Measurements from ENCODE around the gene EPHA1.

EPHA1 gene

DNA sequence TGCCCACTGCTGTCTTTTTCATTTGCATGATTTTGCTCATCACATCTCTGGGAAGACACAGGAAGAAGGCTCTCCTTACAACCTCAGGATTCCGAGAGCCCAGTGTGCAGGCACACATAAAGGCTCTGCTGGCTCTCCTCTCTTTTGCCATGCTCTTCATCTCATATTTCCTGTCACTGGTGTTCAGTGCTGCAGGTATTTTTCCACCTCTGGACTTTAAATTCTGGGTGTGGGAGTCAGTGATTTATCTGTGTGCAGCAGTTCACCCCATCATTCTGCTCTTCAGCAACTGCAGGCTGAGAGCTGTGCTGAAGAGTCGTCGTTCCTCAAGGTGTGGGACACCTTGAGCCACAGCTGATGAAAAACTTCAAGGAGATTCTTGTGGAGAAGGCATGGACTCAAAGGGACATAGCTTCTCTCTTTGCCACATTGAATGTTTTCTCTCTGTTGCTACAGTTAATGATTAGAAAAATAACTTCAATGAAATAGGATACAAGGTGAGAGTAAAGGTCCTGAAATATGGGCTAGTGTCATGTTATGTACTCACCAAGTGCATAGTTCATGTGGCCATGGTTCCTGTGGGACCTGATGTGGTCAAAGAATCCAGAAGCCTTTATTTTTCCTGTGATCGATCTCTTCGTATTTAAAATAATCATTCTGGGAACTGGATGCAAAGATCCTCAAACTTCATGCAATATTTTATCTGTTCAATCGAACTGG is 35.6 kb upstream of the EPHA1 start:
- H3K27ac ChIP-seq, result no peak overlapping the region
- no peak for TF ChIP-seq ZFX (IDR thresholded peaks at IDR 0.05; ENCODE audit: borderline replicate concordance)
- TF ChIP-seq, protein P1, sequence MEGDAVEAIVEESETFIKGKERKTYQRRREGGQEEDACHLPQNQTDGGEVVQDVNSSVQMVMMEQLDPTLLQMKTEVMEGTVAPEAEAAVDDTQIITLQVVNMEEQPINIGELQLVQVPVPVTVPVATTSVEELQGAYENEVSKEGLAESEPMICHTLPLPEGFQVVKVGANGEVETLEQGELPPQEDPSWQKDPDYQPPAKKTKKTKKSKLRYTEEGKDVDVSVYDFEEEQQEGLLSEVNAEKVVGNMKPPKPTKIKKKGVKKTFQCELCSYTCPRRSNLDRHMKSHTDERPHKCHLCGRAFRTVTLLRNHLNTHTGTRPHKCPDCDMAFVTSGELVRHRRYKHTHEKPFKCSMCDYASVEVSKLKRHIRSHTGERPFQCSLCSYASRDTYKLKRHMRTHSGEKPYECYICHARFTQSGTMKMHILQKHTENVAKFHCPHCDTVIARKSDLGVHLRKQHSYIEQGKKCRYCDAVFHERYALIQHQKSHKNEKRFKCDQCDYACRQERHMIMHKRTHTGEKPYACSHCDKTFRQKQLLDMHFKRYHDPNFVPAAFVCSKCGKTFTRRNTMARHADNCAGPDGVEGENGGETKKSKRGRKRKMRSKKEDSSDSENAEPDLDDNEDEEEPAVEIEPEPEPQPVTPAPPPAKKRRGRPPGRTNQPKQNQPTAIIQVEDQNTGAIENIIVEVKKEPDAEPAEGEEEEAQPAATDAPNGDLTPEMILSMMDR (IDR thresholded peaks at IDR 0.05), result no peak

DNA sequence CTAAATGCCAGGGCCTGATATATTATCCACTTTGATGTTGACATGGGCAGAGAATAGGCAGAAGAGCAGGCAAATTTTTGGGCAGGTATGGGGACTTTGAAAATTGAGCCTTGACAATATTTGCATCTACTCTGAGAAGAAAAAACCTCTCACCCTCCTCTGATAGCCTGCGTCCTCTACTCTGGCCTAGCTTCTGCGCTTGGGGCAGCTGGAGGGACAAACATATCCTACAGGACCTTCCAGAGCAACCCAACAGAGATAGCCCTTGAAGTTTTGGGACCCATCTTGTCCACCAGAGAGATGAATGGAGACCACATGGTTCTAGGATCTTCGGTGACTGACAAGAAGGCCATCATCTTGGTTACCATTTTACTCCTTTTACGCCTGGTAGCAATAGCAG is 34.5 kb upstream of the EPHA1 start, which contains the start of gene TAS2R60:
Gene TAS2R60 (plus strand): TSS at position 301 of the 400 bp plus-strand sequence. CDS start 0 bp downstream, at position 301.
- TF ChIP-seq, protein P1 (IDR thresholded peaks at IDR 0.05), result no peak
- no peak for TF ChIP-seq ZFX (IDR thresholded peaks at IDR 0.05; ENCODE audit: borderline replicate concordance)
- H3K27ac ChIP-seq, result no peak within 1 kb of the TSS

DNA sequence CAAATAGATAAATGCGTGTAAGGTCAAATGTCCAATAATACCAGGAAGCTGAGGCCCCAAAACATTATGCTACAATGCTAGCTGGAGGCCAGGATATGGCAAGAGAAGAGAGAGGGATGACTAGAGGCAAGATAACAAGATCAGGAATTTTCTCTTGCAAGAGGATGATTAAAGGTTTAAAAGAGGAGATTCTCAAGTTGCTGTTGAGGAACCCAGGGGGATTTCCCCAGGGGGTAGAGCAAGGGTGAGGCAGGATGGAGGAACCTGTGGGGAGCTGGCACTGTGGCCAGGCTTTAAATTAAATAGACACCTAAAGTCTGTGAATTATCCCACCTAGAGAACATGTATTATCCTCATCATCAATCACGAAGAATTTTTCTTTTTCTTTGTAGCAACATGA is 31.2 kb upstream of the EPHA1 start:
- H3K27ac ChIP-seq, result no peak overlapping the region
- TF ChIP-seq, protein P1 (IDR thresholded peaks at IDR 0.05), result no peak
- no peak for TF ChIP-seq ZFX (IDR thresholded peaks at IDR 0.05; ENCODE audit: borderline replicate concordance)

DNA sequence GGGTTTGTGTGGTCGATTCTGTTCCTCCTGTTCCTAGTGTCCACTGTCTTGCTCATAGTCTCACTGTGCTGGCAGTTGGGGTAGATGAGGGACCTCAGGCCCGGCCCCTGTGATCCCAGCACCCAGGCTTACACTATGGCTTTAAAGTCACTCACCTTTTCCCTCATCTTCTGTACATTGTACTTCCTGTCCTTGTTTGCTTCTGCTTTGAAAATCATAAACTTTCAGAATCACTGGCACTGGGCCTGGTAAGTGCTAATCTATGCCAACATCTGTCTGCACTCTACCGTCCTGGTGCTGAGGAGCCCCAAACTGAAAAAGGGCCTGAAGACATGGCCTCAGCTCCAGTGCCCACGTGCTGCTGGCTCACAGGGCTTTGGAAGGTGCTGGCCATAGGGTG is 28.9 kb upstream of the EPHA1 start:
- no peak overlapping the region for H3K27ac ChIP-seq
- no peak for TF ChIP-seq ZFX (IDR thresholded peaks at IDR 0.05; ENCODE audit: borderline replicate concordance)
- TF ChIP-seq, protein P1 (IDR thresholded peaks at IDR 0.05), result no peak

DNA sequence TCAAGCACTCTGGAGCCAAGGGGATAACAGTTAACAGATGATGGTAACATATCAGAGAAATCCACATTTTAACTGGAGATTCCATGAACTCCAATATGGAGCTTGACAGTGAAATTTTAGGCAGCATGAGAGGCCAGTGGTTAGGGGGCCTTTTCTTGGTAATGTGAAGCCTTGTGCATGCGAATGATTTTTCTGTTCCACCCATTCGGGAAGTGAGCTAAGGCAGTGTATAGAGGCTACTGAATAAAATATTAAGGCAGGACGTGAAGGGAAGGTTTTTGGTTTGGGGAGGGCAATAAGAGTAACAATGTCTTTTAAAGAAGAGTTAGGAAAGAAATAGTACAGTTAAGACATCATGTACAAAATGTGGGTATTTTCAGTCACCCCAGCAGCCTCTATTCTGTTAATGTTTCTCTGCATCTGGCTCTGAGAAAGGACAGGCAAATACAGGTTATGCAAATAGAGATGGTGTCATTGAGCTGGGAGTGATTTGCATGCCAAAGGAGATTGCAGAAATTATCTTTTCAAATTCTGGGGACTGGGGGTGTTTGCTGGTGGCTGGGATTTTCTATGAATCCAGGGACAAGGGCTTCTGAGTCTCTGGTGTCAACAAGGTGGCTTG is 27.8 kb upstream of the EPHA1 start:
- no peak for TF ChIP-seq ZFX (IDR thresholded peaks at IDR 0.05; ENCODE audit: borderline replicate concordance)
- TF ChIP-seq, protein P1 (IDR thresholded peaks at IDR 0.05), result no peak
- no peak overlapping the region for H3K27ac ChIP-seq

DNA sequence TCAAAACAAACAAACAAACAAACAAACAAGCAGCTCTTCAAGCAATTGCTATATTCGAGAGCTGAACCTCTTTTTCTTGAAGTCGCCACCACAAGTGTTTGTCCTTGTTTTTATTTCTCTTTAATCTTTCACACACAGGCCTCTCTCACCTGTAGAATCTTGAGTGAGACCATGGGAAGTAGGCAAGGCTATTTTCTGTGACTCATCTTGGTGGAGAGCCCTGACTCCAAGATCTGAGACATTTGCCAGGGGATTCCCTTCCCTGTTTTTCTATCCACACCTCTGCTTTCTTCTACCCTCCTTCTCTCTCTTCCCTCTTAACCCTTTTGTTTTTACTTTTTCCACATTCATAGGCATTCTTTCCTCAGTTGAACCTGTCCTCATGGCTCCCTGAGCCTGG is 26.6 kb upstream of the EPHA1 start:
- H3K27ac ChIP-seq, result 0 out of 2 replicates have a peak overlapping the region, but pooled peaks have one; percentile 1
- TF ChIP-seq, protein P1 (IDR thresholded peaks at IDR 0.05), result no peak
- TF ChIP-seq ZFX (IDR thresholded peaks at IDR 0.05; ENCODE audit: borderline replicate concordance), result no peak

DNA sequence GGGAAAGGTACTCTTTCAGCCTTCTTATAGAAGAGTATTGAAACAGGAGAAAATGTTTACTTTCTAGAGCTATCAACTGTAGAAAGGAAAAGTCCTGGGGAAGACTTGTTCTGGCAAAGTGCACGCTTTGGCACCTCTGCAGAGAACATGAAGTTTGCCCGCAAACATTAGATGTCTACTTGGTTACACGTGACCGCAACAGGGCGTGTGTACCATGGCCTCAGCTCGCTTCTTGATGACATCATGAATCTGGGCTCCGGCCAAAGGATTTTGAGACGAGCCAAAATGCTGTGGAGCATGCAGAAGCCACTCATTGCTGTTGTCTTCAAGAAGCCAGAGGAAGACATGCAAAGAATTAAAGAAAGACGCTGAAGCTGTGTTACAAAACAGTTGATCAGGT is 26.0 kb upstream of the EPHA1 start:
- H3K27ac ChIP-seq, result 0 out of 2 replicates have a peak overlapping the region, but pooled peaks have one; percentile 1
- TF ChIP-seq, protein P1 (IDR thresholded peaks at IDR 0.05), result no peak
- TF ChIP-seq ZFX (IDR thresholded peaks at IDR 0.05; ENCODE audit: borderline replicate concordance), result no peak
